CD14-positive monocyte (primary cell): ENCODE results near the gene IDI1. TPM values are rescaled to one million over a fixed set of nuclear protein-coding genes. Genes with fewer than 3 reads are reported as not detected.

ENCODE experiments used
- DNase-seq, 3 donors: peaks; one replicate each; pipeline ENCODE4 v3.0.0-alpha.2; 2011 to 2022
- H2AFZ ChIP-seq: 2 replicates; pipeline ENCODE4 v1.6.0; 2012; ENCODE audit warnings: mild to moderate bottlenecking, low read depth, low read length, inconsistent platforms; ENCODE audit not compliant: insufficient read depth, poor library complexity, severe bottlenecking
- H3K27ac ChIP-seq, 2 donors: 1 replicate in 1 of 2; 2 replicates in 1 of 2; pipeline ENCODE4 v1.5.1; 2012 to 2013; ENCODE audit warnings: low read length in 2 of 2, control low read depth in 1 of 2, inconsistent platforms in 1 of 2, low read depth in 1 of 2, mild to moderate bottlenecking in 1 of 2
- H3K27me3 ChIP-seq, 2 donors: one replicate each; pipeline versions ENCODE4 v1.6.0 to v1.6.1; 2011 to 2013; ENCODE audit warnings: low read length in 2 of 2; ENCODE audit not compliant: control insufficient read depth in 2 of 2, insufficient read depth in 2 of 2
- H3K36me3 ChIP-seq, 2 donors: replicated peaks in 1 of 2; 1 replicate in 1 of 2; 2 replicates in 1 of 2; pipeline versions ENCODE4 v1.5.1 to v1.6.1; 2012 to 2013; ENCODE audit warnings: low read length in 2 of 2, control low read depth in 1 of 2, inconsistent platforms in 1 of 2, mild to moderate bottlenecking in 1 of 2; ENCODE audit not compliant: insufficient read depth in 2 of 2, control insufficient read depth in 1 of 2
- H3K4me1 ChIP-seq, 2 donors: 1 replicate in 1 of 2; 2 replicates in 1 of 2; pipeline versions ENCODE4 v1.5.1 to v1.6.1; 2012 to 2013; ENCODE audit warnings: low read length in 2 of 2, control low read depth in 1 of 2, inconsistent platforms in 1 of 2, mild to moderate bottlenecking in 1 of 2, moderate library complexity in 1 of 2; ENCODE audit not compliant: insufficient read depth in 2 of 2, control insufficient read depth in 1 of 2
- H3K4me2 ChIP-seq: replicated peaks from 2 replicates; pipeline ENCODE3; 2012; ENCODE audit warnings: low read length, moderate library complexity, mild to moderate bottlenecking; ENCODE audit not compliant: poor library complexity, severe bottlenecking; ENCODE audit errors: extremely low read depth
- H3K4me3 ChIP-seq, 3 experiments: fragments of 200-600 bp in 1 of 3; sonication (generic) in 1 of 3; replicated peaks in 1 of 3; 1 replicate in 2 of 3; 2 replicates in 1 of 3; pipeline ENCODE4 v1.5.1; 2011 to 2013; ENCODE audit warnings: low read length in 3 of 3, mild to moderate bottlenecking in 3 of 3, control low read depth in 2 of 3, low read depth in 2 of 3, inconsistent platforms in 1 of 3, moderate library complexity in 1 of 3
- H3K79me2 ChIP-seq: 2 replicates; pipeline ENCODE4 v1.6.0; 2012; ENCODE audit warnings: mild to moderate bottlenecking, control low read depth, inconsistent platforms, low read length, moderate library complexity; ENCODE audit not compliant: insufficient read depth
- H3K9ac ChIP-seq: 2 replicates; pipeline ENCODE4 v1.6.0; 2017; ENCODE audit warnings: low read length, mild to moderate bottlenecking; ENCODE audit not compliant: insufficient read depth, poor library complexity, severe bottlenecking
- H3K9me3 ChIP-seq, 2 donors: replicated peaks in 1 of 2; 1 replicate in 1 of 2; 2 replicates in 1 of 2; pipeline versions ENCODE4 v1.5.1 to v1.6.1; 2012 to 2013; ENCODE audit warnings: low read length in 2 of 2, control low read depth in 1 of 2; ENCODE audit not compliant: control insufficient read depth in 1 of 2, insufficient read depth in 1 of 2
- H4K20me1 ChIP-seq: 2 replicates; pipeline ENCODE4 v1.6.0; 2012; ENCODE audit warnings: mild to moderate bottlenecking, low read length, control low read depth, moderate library complexity; ENCODE audit not compliant: insufficient read depth
- H3K27ac Mint-ChIP-seq, 7 donors: one replicate each; pipeline ENCODE4 v1.8.0; 2020; ENCODE audit warnings: mild to moderate bottlenecking in 7 of 7, mixed read lengths in 7 of 7, moderate library complexity in 6 of 7, inconsistent platforms in 2 of 7
- H3K27me3 Mint-ChIP-seq, 3 donors: one replicate each; pipeline ENCODE4 v1.8.0; 2021 to 2022; ENCODE audit warnings: low read depth in 3 of 3, mild to moderate bottlenecking in 3 of 3, mixed read lengths in 3 of 3, moderate library complexity in 3 of 3, inconsistent platforms in 1 of 3
- H3K36me3 Mint-ChIP-seq, 2 donors: one replicate each; pipeline ENCODE4 v1.8.0; 2020; ENCODE audit warnings: mixed read lengths in 2 of 2, inconsistent platforms in 1 of 2, mild to moderate bottlenecking in 1 of 2
- H3K4me1 Mint-ChIP-seq: one replicate; pipeline ENCODE4 v1.8.0; 2020; ENCODE audit warnings: mild to moderate bottlenecking, mixed read lengths
- H3K4me3 Mint-ChIP-seq, 2 donors: one replicate each; pipeline ENCODE4 v1.8.0; 2020; ENCODE audit warnings: mild to moderate bottlenecking in 2 of 2, mixed read lengths in 2 of 2, moderate library complexity in 1 of 2
- H3K9me3 Mint-ChIP-seq, 7 donors: one replicate each; pipeline ENCODE4 v1.8.0; 2020 to 2022; ENCODE audit warnings: mixed read lengths in 7 of 7, mild to moderate bottlenecking in 6 of 7, moderate library complexity in 6 of 7, inconsistent platforms in 2 of 7
- WGBS: methylation state at CpG from one replicate; pipeline ENCODE4 v1.1.5; 2013; ENCODE audit warnings: missing lambda C conversion rate; ENCODE audit not compliant: insufficient coverage; 5-methylcytosine and 5-hydroxymethylcytosine counted together
- intact Hi-C, 2 donors: fragments of 100-400 bp; cut with micrococcal nuclease; formaldehyde crosslinking; loops; one replicate each; pipeline versions ENCODE4 v1.15.0 to v1.15.1; 2023
- polyA plus RNA-seq, 3 donors: library from polyadenylated mRNA; depleted of rRNA in 1 of 3; unstranded in 2 of 3; stranded (reverse) in 1 of 3; fragments of 300-500 nt in 2 of 3; fragments of >200 nt in 1 of 3; fragmentation: Illumina TruSeq in 2 of 3; gene quantifications; 1 replicate in 2 of 3; 2 replicates in 1 of 3; pipeline ENCODE4 v1.2.3, GENCODE V29; 2012 to 2021
- TF ChIP-seq, protein P1 (sequence below): fragments of 200-600 bp; IDR thresholded peaks from one replicate; pipeline ENCODE4 v1.8.0; 2022; ENCODE audit warnings: antibody characterized with exemption, mild to moderate bottlenecking

Gene IDI1
- polyA plus RNA-seq, 3 donors: 35.0 to 139 (median 46.9) TPM

GRCh38 chr10:1084011-1084950 is 35.4 kb upstream of the IDI1 start:
- H3K27me3 ChIP-seq: no peaks in the 10 kb centered on the region
- no peaks in the 10 kb centered on the region for H3K4me1 ChIP-seq
- Mint-ChIP-seq H3K27ac (peak overlapping the region in 4 of 7 donors; percentile 0 to 79 (median 44)), H3K4me1 (no peaks in the 10 kb centered on the region), H3K36me3 (peaks cover 90 to 98% of the 10 kb centered on the region in 2 donors), H3K27me3 (no peaks in the 10 kb centered on the region), H3K9me3 (peaks cover 0 to 1% (median 0%) of the 10 kb centered on the region in 7 donors), H3K4me3 (no peak overlapping the region)
- peaks cover 98 to 100% of the 10 kb centered on the region in 2 donors for H3K36me3 ChIP-seq
- no peak overlapping the region for H3K4me3 ChIP-seq
- no peak overlapping the region for H3K27ac ChIP-seq
- intact Hi-C loops: no loop called here
- no peak overlapping the region for H3K4me2 ChIP-seq
- WGBS: 96% methylated on average over 23 of the region's 28 CpGs
- H3K9me3 ChIP-seq: no peaks in the 10 kb centered on the region
- DNase-seq: no peak
- no peak overlapping the region for H3K9ac ChIP-seq
- peaks cover 72% of the 10 kb centered on the region for H4K20me1 ChIP-seq
- TF ChIP-seq, protein P1, sequence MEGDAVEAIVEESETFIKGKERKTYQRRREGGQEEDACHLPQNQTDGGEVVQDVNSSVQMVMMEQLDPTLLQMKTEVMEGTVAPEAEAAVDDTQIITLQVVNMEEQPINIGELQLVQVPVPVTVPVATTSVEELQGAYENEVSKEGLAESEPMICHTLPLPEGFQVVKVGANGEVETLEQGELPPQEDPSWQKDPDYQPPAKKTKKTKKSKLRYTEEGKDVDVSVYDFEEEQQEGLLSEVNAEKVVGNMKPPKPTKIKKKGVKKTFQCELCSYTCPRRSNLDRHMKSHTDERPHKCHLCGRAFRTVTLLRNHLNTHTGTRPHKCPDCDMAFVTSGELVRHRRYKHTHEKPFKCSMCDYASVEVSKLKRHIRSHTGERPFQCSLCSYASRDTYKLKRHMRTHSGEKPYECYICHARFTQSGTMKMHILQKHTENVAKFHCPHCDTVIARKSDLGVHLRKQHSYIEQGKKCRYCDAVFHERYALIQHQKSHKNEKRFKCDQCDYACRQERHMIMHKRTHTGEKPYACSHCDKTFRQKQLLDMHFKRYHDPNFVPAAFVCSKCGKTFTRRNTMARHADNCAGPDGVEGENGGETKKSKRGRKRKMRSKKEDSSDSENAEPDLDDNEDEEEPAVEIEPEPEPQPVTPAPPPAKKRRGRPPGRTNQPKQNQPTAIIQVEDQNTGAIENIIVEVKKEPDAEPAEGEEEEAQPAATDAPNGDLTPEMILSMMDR: no peak
- H2AFZ ChIP-seq: no peak overlapping the region
- H3K79me2 ChIP-seq: peaks cover 27% of the 10 kb centered on the region

DNA sequence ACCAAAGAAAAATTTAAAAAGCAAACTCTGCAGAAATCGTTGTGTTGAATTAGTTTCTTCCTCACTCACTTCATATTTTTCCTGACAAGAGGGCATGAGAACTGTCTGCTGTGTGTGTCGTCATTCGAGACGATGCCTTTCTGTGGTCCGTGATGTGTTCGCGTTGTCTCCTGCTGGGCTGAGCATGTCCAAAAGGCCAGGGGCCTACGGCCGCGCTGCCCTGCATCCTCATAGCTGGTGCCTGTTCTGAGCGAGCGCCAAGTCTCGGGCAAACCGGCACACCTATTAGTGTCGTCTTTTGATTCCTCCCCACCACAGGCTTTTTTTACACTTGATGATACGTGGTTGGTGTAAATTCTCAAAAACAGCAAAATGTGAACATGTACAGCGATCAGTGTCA is 34.7 kb upstream of the IDI1 start:
- Histone ChIP-seq H3K9ac (no peak overlapping the region), H2AFZ (no peak overlapping the region), H3K4me3 (no peak overlapping the region), H3K27ac (no peak overlapping the region), H3K36me3 (peaks cover 97 to 100% of the 10 kb centered on the region in 2 donors), H4K20me1 (peaks cover 69% of the 10 kb centered on the region), H3K79me2 (peaks cover 26% of the 10 kb centered on the region), H3K4me1 (no peaks in the 10 kb centered on the region), H3K27me3 (no peaks in the 10 kb centered on the region), H3K4me2 (no peak overlapping the region), H3K9me3 (no peaks in the 10 kb centered on the region)
- Mint-ChIP-seq H3K27me3 (no peaks in the 10 kb centered on the region), H3K9me3 (peaks cover 0 to 1% (median 0%) of the 10 kb centered on the region in 7 donors), H3K27ac (no peak overlapping the region), H3K36me3 (peaks cover 90 to 98% of the 10 kb centered on the region in 2 donors), H3K4me3 (no peak overlapping the region), H3K4me1 (no peaks in the 10 kb centered on the region)
- TF ChIP-seq, protein P1: no peak
- no peak for DNase-seq
- intact Hi-C loops: no loop called here
- 95% methylated on average over 15 of the region's 17 CpGs for WGBS
